Measurements from ENCODE around the gene TSPAN5.

The TSPAN5 gene

DNA sequence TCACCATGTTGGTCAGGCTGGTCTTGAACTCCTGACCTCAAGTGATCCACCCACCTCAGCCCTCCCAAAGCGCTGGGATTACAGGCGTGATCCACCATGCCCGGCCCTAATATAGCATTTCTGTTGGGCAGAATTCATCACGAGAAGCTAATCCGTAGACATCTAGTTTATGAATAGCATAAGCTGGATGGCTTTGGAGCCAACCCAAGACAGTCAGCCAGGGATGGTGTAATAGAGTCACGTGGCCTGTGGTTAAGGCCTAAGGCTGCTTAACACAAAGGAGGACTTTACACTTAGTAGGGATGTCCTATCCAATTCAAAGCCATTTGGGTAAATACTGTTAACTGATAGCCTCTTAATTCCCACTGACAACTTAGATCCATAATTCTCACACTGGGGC, 223.6 kb downstream of the TSPAN5 start:
- DNase-seq = no peak

DNA sequence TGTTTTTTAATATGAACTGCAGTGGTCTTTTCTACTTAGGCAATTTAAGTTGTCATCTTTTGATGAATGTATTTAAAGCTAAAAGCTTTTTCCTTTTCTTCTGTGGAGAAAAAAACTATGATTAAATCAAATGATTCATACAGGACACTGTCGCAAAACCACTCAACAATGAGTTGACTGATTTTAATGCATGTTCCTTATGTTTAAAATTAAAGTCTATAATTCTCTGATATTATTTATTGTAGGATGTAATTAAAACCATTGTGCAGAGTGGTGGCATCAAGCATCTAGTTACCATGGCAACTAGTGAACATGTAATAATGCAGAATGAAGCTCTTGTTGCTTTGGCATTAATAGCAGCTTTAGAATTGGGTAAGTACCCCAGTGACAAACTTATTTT, 224.7 kb downstream of the TSPAN5 start:
- no peak for DNase-seq

DNA sequence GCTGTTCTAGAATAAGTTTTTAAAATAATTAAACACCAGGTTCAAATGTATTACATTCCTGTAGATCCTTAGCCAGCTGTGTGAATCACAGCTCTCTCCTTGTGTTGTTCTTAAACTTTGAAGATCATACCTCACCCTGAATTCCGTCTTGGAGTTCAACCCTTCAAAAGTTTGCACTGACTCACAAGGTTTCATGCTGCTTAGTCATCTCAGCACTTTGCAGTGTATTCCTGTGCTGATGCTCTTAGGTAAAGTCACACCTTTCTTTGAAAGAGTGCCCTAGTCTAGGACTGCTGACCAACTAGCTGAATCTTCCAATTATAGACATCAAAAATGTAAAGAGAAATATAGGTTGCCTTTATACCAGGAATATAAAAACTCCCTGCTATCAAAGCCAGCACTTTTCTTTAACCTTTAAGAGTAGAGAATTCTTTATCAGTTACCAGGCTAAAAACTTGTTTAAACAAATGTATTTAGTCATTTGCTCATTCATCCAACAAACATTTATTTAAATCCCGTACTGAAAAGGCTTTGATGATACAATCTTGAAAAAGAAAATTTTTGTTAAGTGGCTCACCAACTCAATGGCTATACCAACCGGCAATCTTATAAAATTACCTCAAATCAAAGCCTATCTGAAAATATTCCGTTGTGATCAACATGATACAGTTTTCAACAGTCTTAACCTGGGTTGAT, 227.6 kb downstream of the TSPAN5 start:
- DNase-seq = no peak

DNA sequence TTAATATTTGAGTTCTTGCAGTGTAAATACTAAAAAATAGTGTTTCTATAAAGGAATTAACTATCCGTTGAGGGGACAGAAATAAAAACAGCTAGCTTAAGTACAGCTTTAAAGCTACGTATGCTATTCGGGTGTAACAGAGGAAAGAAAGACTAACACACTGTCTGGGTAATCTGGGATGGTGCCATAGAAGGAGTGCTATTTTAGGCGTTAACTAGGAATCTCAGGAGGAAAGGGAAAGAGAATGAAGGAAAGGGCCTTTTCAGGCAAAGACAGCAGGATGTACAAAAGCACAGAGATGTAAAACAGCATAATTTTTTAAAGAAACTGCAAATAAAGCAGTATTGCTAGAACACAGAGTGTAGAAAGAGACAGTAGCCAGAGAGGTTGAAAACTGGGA, 235.4 kb downstream of the TSPAN5 start:
- no peak for DNase-seq

DNA sequence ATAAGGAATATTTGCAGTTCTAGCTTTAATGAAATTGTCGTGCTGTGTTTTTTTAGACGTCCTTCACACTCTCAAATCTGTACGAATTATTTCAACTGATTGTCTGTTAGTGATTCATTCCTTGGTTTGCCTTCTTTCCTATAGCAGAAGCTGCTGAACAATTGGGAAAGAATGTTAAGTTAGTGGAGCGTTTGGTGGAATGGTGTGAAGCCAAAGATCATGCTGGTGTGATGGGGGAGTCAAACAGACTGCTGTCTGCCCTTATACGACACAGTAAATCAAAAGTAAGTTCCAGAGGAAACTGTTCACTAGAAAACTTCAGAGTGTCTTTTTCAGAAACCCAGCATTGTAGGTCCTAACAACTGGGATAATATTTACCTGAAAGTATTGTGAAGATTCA, 237.3 kb downstream of the TSPAN5 start:
- DNase-seq = no peak

All from stimulated activated CD4-positive, alpha-beta T cell treated with anti-CD3 and anti-CD28 coated beads, Interleukin-15, amount 100 ng/mL, for 24 hours (primary cell).